GM12878 (cell line): ENCODE data around the gene PARVA. TPM values are rescaled to one million over a fixed set of nuclear protein-coding genes. Genes with fewer than 3 reads are reported as not detected.

ENCODE experiments used
- ATAC-seq: fragments of 200-7000 bp; cut with Tn5 transposase; 3 replicates; pipeline ENCODE4 v1.9.1; 2020; ENCODE audit warnings: mild to moderate bottlenecking, moderate library complexity
- BruUV-seq: library from RNA; stranded (reverse); fragments of 400-500 nt; replicated peaks from 2 replicates; lab custom pipeline; 2021; lab: Mats Ljungman, UMichigan
- CTCF ChIA-PET: fragments of 300-600 bp; sonication (Branson Sonifier 250); formaldehyde crosslinking; extraction: SDS; loops from one replicate; lab custom pipeline; 2021; ENCODE audit warnings: inconsistent platforms; lab: Yijun Ruan, JAX
- POLR2A ChIA-PET: fragments of 350-600 bp; formaldehyde crosslinking; extraction: SDS; loops from one replicate; lab custom pipeline; 2021; ENCODE audit warnings: inconsistent platforms; lab: Charles Lee
- RAD21 ChIA-PET: fragments of 300-600 bp; sonication (Branson Sonifier 250); formaldehyde crosslinking; loops from one replicate; lab custom pipeline; 2023; ENCODE audit warnings: antibody characterized with exemption; ENCODE audit not compliant: unreplicated experiment; lab: Charles Lee
- SMC1A ChIA-PET: fragments of 300-600 bp; sonication (Branson Sonifier 250); formaldehyde crosslinking; loops from one replicate; lab custom pipeline; 2023; ENCODE audit not compliant: unreplicated experiment, uncharacterized antibody; lab: Charles Lee
- DNase-seq: peaks from one replicate; pipeline ENCODE4 v3.0.0-alpha.2; 2011; ENCODE audit warnings: low read depth, low spot score
- FAIRE-seq: peaks from 3 replicates; lab custom pipeline; 2011; peaks lifted over from hg19 to GRCh38; lab: Jason Lieb, UNC
- H2AFZ ChIP-seq: 2 replicates; pipeline ENCODE4 v1.6.0; 2011; ENCODE audit warnings: low read depth, low read length, control low read depth; ENCODE audit not compliant: control insufficient read depth
- H3K27ac ChIP-seq: 2 replicates; pipeline ENCODE4 v1.5.1; 2011; ENCODE audit warnings: control low read depth; ENCODE audit not compliant: control insufficient read depth, insufficient read depth
- H3K27me3 ChIP-seq, 2 experiments: replicated peaks in 1 of 2; 2 replicates each; pipeline versions ENCODE4 v1.6.0 to v1.6.1; 2011; ENCODE audit warnings: low read length in 1 of 2; ENCODE audit not compliant: control insufficient read depth in 2 of 2, insufficient read depth in 2 of 2
- H3K36me3 ChIP-seq, 2 experiments: 2 replicates each; pipeline ENCODE4 v1.5.1; 2011; ENCODE audit warnings: low read length in 1 of 2; ENCODE audit not compliant: control insufficient read depth in 2 of 2, insufficient read depth in 2 of 2
- H3K4me1 ChIP-seq: 2 replicates; pipeline ENCODE4 v1.6.1; 2011; ENCODE audit warnings: mild to moderate bottlenecking, low read length, moderate library complexity, mixed read lengths; ENCODE audit not compliant: control insufficient read depth, insufficient read depth
- H3K4me2 ChIP-seq: 2 replicates; pipeline ENCODE4 v1.6.0; 2011; ENCODE audit warnings: control low read depth; ENCODE audit not compliant: control insufficient read depth, insufficient read depth
- H3K4me3 ChIP-seq: fragments of 200-600 bp; sonication (generic); 2 replicates; pipeline ENCODE4 v1.5.1; 2016
- H3K79me2 ChIP-seq: 2 replicates; pipeline ENCODE4 v1.6.0; 2011; ENCODE audit warnings: low read length; ENCODE audit not compliant: control insufficient read depth, insufficient read depth
- H3K9ac ChIP-seq: 2 replicates; pipeline ENCODE4 v1.8.0; 2011; ENCODE audit warnings: low read length, control low read depth, mixed read lengths; ENCODE audit not compliant: control insufficient read depth, insufficient read depth
- H3K9me3 ChIP-seq: replicated peaks from 3 replicates; pipeline ENCODE4 v1.5.1; 2011; ENCODE audit warnings: mild to moderate bottlenecking, low read length; ENCODE audit not compliant: control insufficient read depth, insufficient read depth
- H4K20me1 ChIP-seq: 2 replicates; pipeline ENCODE4 v1.6.0; 2011; ENCODE audit not compliant: control insufficient read depth, insufficient read depth
- ASH2L ChIP-seq: fragments of 300-600, 200-600 bp; sonication (generic); IDR thresholded peaks from 2 replicates; pipeline ENCODE4 v1.6.1; 2017; ENCODE audit warnings: low read depth, mild to moderate bottlenecking, borderline replicate concordance
- E4F1 ChIP-seq: fragments of 450-650 bp; IDR thresholded peaks from 2 replicates; pipeline ENCODE4 v1.6.1; 2018; ENCODE audit warnings: borderline replicate concordance, mild to moderate bottlenecking; ENCODE audit not compliant: partially characterized antibody
- HSF1 ChIP-seq: fragments of 150-350 bp; IDR thresholded peaks from 2 replicates; pipeline ENCODE4 v1.6.1; 2014; ENCODE audit warnings: mild to moderate bottlenecking, low read depth, low read length
- JUNB ChIP-seq: IDR thresholded peaks from 2 replicates; pipeline ENCODE4 v1.6.1; 2016; ENCODE audit warnings: antibody characterized with exemption, mild to moderate bottlenecking
- MLLT1 ChIP-seq: fragments of 450-650 bp; IDR thresholded peaks from 2 replicates; pipeline ENCODE4 v1.6.1; 2016; ENCODE audit warnings: mild to moderate bottlenecking
- NFIC ChIP-seq: IDR thresholded peaks from 2 replicates; pipeline ENCODE4 v1.6.1; 2012; ENCODE audit warnings: low read depth, mild to moderate bottlenecking, inconsistent platforms, low read length, moderate library complexity
- POLR2AphosphoS2 ChIP-seq: IDR thresholded peaks from 2 replicates; pipeline ENCODE4 v1.6.1; 2011; ENCODE audit warnings: low read depth, mild to moderate bottlenecking, low read length, improper control_type of control experiment, moderate library complexity
- TCF7 ChIP-seq: IDR thresholded peaks from 2 replicates; pipeline ENCODE4 v1.6.1; 2014; ENCODE audit warnings: antibody characterized with exemption, borderline replicate concordance
- ZBTB40 ChIP-seq: fragments of 450-650 bp; IDR thresholded peaks from 2 replicates; pipeline ENCODE4 v1.6.1; 2016; ENCODE audit warnings: mild to moderate bottlenecking, moderate library complexity, borderline replicate concordance
- WGBS: methylation state at CpG from one replicate; pipeline ENCODE4 v1.1.6; 2016; ENCODE audit warnings: low lambda C conversion rate; ENCODE audit not compliant: insufficient replicate concordance, insufficient coverage; ENCODE audit errors: missing lambda C conversion rate; 5-methylcytosine and 5-hydroxymethylcytosine counted together
- in situ Hi-C: fragments of 300-500 bp; cut with MboI; formaldehyde crosslinking; loops from 9 replicates; pipeline ENCODE4 v1.14.3; 2018; ENCODE audit warnings: mixed read lengths
- intact Hi-C: fragments of 100-400 bp; cut with micrococcal nuclease; formaldehyde crosslinking; loops from one replicate; pipeline ENCODE4 v1.14.2; 2022; ENCODE audit not compliant: unreplicated experiment
- polyA plus RNA-seq, 11 experiments: library from polyadenylated mRNA; depleted of rRNA in 4 of 11; unstranded in 6 of 11; stranded (reverse) in 5 of 11; fragments of >200 nt; fragmentation: Nextera tagmentation in 4 of 11; fragmentation: Illumina TruSeq in 1 of 11; extraction: Ambion mirVana in 4 of 11; extraction: Trizol in 1 of 11; gene quantifications; 1 replicate in 1 of 11; 2 replicates in 10 of 11; pipeline versions ENCODE4 v1.2.1 to v1.2.3, GENCODE V29; 2011 to 2016; ENCODE audit warnings: inconsistent platforms in 2 of 11, missing spikeins in 2 of 11, low read depth in 1 of 11
- total RNA-seq, 4 experiments: library from RNA; depleted of rRNA in 3 of 4; stranded (reverse); fragments of >200 nt in 3 of 4; fragmentation: Illumina TruSeq in 1 of 4; extraction: Trizol in 1 of 4; gene quantifications; 2 replicates each; pipeline versions ENCODE4 v1.2.1 to v1.2.3, GENCODE V29; 2013 to 2021

The PARVA gene
- total and polyA plus RNA-seq, 10 of the 15 experiments (the other 5 are each of a cell fraction or from before 2014, with no cell fraction given) = 0.01 to 0.44 (median 0.03) TPM; not detected in 7

GRCh38 chr11:12402025-12402424 is 24.7 kb downstream of the PARVA start (continued):
- TF ChIP-seq ZBTB40 (no peak), JUNB (no peak)

- Histone ChIP-seq H4K20me1 (no peaks in the 10 kb centered on the region), H2AFZ (no peak overlapping the region), H3K79me2 (no peaks in the 10 kb centered on the region), H3K36me3 (no peaks in the 10 kb centered on the region), H3K27me3 (no peaks in the 10 kb centered on the region), H3K4me1 (no peaks in the 10 kb centered on the region), H3K4me3 (no peak overlapping the region), H3K9me3 (no peaks in the 10 kb centered on the region), H3K4me2 (no peak overlapping the region), H3K9ac (no peak overlapping the region), H3K27ac (no peak overlapping the region)
- ChIA-PET SMC1A (no interaction called here), POLR2A (no interaction called here), RAD21 (no interaction called here), CTCF (interaction anchor here (1.3 kb wide), 1 partner anchor 71 kb away, joined by 3 read pairs; no protein-coding TSS in a partner anchor)
- in situ Hi-C loops (no loop called here), intact Hi-C loops (no loop called here)
- DNase-seq (no peak), FAIRE-seq (no peak), ATAC-seq (no peak)
- WGBS = 29% methylated on average over 8 of the region's 8 CpGs
- no TSS peak for BruUV-seq
- no peak for TF ChIP-seq TCF7
- no peak for TF ChIP-seq HSF1
- TF ChIP-seq NFIC = no peak
- TF ChIP-seq E4F1 = no peak
- no peak for TF ChIP-seq MLLT1
- no peak for TF ChIP-seq ASH2L
- no peak for TF ChIP-seq POLR2AphosphoS2
These were observed 25.3 kb downstream of the PARVA start for GRCh38 chr11:12402691-12403120.
